Glutamatergic neuron (in vitro differentiated cells): ENCODE data around the gene TMEM205. TPM values are rescaled to one million over a fixed set of nuclear protein-coding genes. Genes with fewer than 3 reads are reported as not detected.
"Not testable (repeated sequence)": the region's sequence is repeated elsewhere in the genome, so short reads cannot be mapped to it uniquely, and the experiment has no call there.

Experiments used
- DNase-seq: peaks from one replicate; pipeline ENCODE4 v3.0.0; 2022
- H3K27ac Mint-ChIP-seq: one replicate; pipeline ENCODE4 v1.8.0; 2020; ENCODE audit warnings: mild to moderate bottlenecking, mixed read lengths, inconsistent platforms; ENCODE audit not compliant: unreplicated experiment
- H3K27me3 Mint-ChIP-seq: one replicate; pipeline ENCODE4 v1.8.0; 2020; ENCODE audit warnings: mild to moderate bottlenecking, moderate library complexity, mixed read lengths, inconsistent platforms; ENCODE audit not compliant: unreplicated experiment
- H3K36me3 Mint-ChIP-seq: one replicate; pipeline ENCODE4 v1.8.0; 2020; ENCODE audit warnings: mild to moderate bottlenecking, mixed read lengths, inconsistent platforms; ENCODE audit not compliant: unreplicated experiment
- H3K4me1 Mint-ChIP-seq: one replicate; pipeline ENCODE4 v1.8.0; 2020; ENCODE audit warnings: mild to moderate bottlenecking, low read depth, mixed read lengths, inconsistent platforms; ENCODE audit not compliant: unreplicated experiment
- H3K4me3 Mint-ChIP-seq: one replicate; pipeline ENCODE4 v1.8.0; 2020; ENCODE audit warnings: mild to moderate bottlenecking, mixed read lengths, inconsistent platforms; ENCODE audit not compliant: unreplicated experiment
- H3K9me3 Mint-ChIP-seq: one replicate; pipeline ENCODE4 v1.8.0; 2020; ENCODE audit warnings: mild to moderate bottlenecking, moderate library complexity, mixed read lengths, inconsistent platforms; ENCODE audit not compliant: unreplicated experiment
- CTCF ChIP-seq: fragments of 200-600 bp; sonication (generic); IDR thresholded peaks from one replicate; pipeline ENCODE4 v1.5.0; 2021; ENCODE audit not compliant: partially characterized antibody, unreplicated experiment
- total RNA-seq: library from RNA; stranded (reverse); fragmentation: NEBNext Ultra II Directional; extraction: Animal tissue kit (Norgen Biotek cat#: 25700); gene quantifications from one replicate; pipeline ENCODE4 v1.2.1, GENCODE V29; 2021; ENCODE audit not compliant: unreplicated experiment

Gene TMEM205
- total RNA-seq, 1 donor from 2014 or later: 43.1 TPM

- peaks cover 15% of the 10 kb centered on the region for H3K27me3 Mint-ChIP-seq
- TF ChIP-seq CTCF: no peak
- H3K9me3 Mint-ChIP-seq: peaks cover 11% of the 10 kb centered on the region
- no peak overlapping the region for H3K27ac Mint-ChIP-seq
- no peak for DNase-seq
- peak overlapping the region; percentile 92 for H3K4me3 Mint-ChIP-seq
- H3K4me1 Mint-ChIP-seq: peaks cover 8% of the 10 kb centered on the region
- H3K36me3 Mint-ChIP-seq: no peaks in the 10 kb centered on the region
These were observed 33.8 kb upstream of the TMEM205 start for GRCh38 chr19:11379857-11380350.

DNA sequence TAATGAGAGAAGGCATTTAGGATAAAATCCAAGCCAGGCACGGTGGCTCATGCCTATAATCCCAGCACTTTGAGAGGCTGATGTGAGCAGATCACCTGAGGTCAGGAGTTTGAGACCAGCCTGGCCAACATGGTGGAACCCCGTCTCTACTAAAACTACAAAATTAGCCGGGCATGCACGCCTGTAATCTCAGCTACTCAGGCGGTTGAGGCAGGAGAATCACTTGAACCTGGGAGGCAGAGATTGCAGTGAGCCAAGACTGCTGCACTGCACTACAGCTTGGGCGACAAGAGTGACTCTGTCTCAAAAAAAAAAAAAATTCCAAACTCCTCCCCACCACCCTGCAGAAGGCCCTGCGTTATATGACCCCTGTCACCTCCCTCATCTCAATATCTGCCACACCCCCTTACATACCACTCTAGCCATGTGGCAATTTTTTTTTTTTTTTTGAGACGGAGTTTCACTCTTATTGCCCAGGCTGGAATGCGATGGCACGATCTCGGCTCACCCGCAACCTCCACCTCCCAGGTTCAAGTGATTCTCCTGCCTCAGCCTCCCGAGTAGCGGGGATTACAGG lies 33.3 kb upstream of the TMEM205 start:
- H3K27ac Mint-ChIP-seq, H3K36me3 Mint-ChIP-seq: not testable (repeated sequence)

GRCh38 chr19:11378319-11379189 lies 32.5 kb upstream of the TMEM205 start:
- Mint-ChIP-seq H3K27me3 (peaks cover 13% of the 10 kb centered on the region), H3K27ac (no peak overlapping the region), H3K36me3 (no peaks in the 10 kb centered on the region), H3K4me3 (no peak overlapping the region), H3K9me3 (peaks cover 7% of the 10 kb centered on the region), H3K4me1 (peaks cover 5% of the 10 kb centered on the region)
- TF ChIP-seq CTCF: peak; percentile 72
- peak; percentile 82 for DNase-seq

More for the DNA sequence above, 33.3 kb upstream of the TMEM205 start:
- not testable (repeated sequence) for H3K9me3 Mint-ChIP-seq, DNase-seq, H3K4me3 Mint-ChIP-seq, H3K4me1 Mint-ChIP-seq
- H3K27me3 Mint-ChIP-seq: peaks cover 14% of the 10 kb centered on the region

DNA sequence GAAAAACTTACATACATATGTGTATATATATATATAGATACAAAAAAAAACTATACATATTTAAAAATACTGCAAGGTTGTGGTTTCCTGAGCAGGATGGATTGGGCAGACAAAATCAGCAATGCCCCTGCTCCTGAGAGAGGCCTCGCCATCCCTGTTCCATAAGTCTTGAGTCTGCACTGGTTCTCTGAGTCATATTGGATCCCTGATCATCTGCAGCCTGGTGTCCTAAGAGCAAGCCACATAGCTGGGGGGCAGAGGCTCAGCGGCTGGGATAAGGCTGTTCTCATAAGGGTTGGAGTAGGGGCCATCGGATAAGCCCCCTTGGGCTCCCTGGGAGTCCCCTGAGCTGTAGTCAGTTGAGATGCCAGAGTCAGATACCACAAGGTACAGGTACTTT lies 31.7 kb upstream of the TMEM205 start:
- no peak overlapping the region for H3K4me3 Mint-ChIP-seq
- H3K4me1 Mint-ChIP-seq: peaks cover 10% of the 10 kb centered on the region
- TF ChIP-seq CTCF: no peak
- H3K27me3 Mint-ChIP-seq: peaks cover 13% of the 10 kb centered on the region
- DNase-seq: no peak
- no peak overlapping the region for H3K27ac Mint-ChIP-seq
- no peaks in the 10 kb centered on the region for H3K36me3 Mint-ChIP-seq
- H3K9me3 Mint-ChIP-seq: peaks cover 7% of the 10 kb centered on the region

DNA sequence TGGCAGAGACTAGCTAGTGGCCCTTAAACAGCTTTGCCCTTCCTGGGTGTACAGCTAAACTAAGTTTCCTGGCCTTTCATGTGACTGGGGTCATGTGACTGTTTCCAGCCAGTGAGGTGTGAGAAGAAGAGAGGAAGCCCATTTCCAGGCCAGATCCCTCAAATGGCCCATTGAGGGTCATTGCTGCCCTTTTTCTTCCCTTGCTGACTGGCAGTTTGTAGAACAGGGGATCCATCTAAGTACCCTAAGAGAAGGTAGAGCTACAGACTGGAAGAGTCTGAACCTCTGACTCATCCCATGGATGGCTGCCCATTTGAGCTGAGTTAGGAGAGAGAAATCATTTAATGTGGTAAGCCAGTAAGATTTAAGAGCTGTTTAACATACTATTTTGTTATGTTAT lies 31.2 kb upstream of the TMEM205 start:
- Mint-ChIP-seq H3K27ac (no peak overlapping the region), H3K4me1 (peaks cover 10% of the 10 kb centered on the region), H3K27me3 (peaks cover 10% of the 10 kb centered on the region), H3K36me3 (no peaks in the 10 kb centered on the region), H3K4me3 (no peak overlapping the region), H3K9me3 (peaks cover 7% of the 10 kb centered on the region)
- no peak for DNase-seq
- TF ChIP-seq CTCF: no peak
